Mucosa of gallbladder (tissue), 1 donor: ENCODE data around the gene SPEN. TPM values are rescaled to one million over a fixed set of nuclear protein-coding genes. Genes with fewer than 3 reads are reported as not detected.

Experiments used
- DNase-seq: peaks from one replicate; pipeline ENCODE4 v3.0.0-alpha.2; 2020; ENCODE audit warnings: low spot score
- total RNA-seq: library from RNA; stranded (reverse); gene quantifications from one replicate; pipeline ENCODE4 v1.2.1, GENCODE V29; 2021
- donor health status: DM: no; HTN: no; CAD: no.

SPEN gene
- total RNA-seq, 1 donor from 2014 or later = 44.5 TPM

- DNase-seq = no peak
Measured at GRCh38 chr1:15946571-15947381, 99.3 kb downstream of the SPEN start.

GRCh38 chr1:15947382-15948090 is 100.0 kb downstream of the SPEN start:
- DNase-seq = no peak

GRCh38 chr1:15948091-15948591 is 100.6 kb downstream of the SPEN start:
- no peak for DNase-seq

DNA sequence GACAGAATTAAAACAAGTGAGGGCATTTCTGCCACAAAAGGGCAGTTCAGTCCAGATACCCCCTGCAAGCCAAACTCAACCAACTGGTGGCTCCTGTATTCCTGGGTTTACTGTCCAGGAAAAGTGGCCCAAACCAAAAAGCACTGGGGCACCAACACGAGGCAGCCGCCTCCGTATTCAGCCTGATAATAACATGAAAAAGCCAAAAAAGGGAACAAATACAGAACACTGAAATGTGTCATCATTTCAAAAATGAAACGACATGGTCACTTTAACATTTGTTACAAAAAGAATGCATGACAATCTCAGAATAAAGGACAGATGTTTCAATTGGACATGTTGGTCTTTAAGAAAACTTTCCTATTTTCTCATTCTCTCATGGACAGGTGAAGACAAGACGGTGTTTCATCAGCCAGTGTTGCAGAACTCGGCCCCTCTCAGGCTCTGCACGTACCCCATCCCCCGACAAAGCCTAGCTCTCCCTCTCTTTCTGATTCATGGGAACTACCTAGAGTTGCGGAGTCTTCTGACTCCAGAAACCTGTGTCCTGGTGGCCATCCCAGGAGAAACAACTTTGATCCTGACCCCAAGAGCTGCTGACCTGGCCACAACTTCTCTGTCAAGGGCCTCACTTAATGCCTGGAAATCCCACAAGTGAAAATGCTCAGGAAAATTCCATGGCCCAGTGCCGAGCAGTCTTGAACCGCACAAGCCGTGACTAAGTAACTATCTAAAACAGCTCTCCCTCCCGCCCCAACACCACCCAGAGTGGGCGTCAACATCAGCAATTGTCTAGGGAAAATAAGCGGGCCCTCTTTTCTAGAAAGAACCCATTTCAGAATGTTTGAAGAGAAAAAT is 101.3 kb downstream of the SPEN start:
- peak; percentile 62 for DNase-seq

DNA sequence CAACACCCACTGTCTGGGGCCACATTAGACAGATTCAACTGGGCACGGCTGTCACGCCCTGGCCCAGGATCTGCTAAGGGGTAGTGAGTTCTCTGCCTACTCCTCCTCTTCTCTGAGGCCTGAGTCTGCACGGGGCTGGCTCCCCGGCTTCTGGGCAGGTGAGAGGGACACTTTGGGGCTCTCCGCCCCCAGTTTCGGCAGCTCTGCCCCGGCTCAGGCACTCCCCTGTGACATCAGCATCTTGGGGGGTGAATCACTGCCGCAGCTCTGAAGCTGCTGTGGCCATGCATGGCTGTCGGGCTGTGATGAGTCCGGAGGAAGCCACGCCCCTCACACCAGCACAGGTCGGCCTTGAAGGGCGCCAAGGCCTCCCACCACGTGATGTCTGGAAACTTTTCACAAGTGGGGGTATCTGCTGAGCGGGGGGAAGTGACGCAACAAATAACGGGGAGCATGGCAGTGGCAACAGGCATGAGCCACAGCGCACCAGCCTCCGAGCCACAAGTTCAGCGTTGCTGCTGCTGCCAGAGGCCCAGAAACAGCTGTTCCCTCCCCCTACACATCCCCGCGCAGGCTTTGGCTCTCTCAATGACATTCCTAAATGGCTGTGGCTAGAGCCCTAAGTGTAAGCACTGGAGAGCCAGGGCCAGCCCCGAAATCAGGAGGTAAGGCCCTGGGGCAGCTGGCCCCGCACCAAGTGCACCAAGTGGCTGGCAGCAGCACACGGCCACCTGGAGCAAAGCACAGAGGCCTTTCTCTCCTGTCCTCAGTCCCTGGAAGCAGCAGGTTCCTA is 102.1 kb downstream of the SPEN start:
- peak; percentile 86 for DNase-seq

- no peak for DNase-seq
Measured at GRCh38 chr1:15950302-15950701, 102.8 kb downstream of the SPEN start.

DNA sequence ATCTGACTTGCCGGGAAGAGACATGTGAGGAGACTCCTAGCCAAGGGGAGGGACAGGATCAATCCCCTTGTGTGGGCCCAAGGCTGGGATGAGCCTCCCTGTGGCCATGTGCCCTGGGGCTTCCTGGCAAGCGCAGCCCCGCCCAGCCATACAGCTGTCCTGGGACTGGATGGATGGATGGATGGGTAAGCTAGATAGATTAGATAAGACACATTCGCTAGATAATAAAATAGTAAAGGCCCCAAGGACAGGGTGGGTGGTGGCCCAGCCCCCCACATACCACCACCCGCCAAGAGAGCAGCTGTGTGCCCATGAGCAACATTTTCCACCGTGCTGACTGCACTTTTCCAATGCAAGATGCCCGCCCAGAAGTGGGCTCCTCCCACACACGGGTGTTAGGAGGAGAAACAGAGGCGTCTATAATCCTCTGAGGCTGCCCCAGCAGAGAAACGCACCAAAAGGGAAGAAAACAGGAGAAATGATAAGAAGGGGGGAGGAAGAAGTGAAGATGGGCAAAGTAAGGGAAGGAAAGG is 103.3 kb downstream of the SPEN start:
- no peak for DNase-seq

DNA sequence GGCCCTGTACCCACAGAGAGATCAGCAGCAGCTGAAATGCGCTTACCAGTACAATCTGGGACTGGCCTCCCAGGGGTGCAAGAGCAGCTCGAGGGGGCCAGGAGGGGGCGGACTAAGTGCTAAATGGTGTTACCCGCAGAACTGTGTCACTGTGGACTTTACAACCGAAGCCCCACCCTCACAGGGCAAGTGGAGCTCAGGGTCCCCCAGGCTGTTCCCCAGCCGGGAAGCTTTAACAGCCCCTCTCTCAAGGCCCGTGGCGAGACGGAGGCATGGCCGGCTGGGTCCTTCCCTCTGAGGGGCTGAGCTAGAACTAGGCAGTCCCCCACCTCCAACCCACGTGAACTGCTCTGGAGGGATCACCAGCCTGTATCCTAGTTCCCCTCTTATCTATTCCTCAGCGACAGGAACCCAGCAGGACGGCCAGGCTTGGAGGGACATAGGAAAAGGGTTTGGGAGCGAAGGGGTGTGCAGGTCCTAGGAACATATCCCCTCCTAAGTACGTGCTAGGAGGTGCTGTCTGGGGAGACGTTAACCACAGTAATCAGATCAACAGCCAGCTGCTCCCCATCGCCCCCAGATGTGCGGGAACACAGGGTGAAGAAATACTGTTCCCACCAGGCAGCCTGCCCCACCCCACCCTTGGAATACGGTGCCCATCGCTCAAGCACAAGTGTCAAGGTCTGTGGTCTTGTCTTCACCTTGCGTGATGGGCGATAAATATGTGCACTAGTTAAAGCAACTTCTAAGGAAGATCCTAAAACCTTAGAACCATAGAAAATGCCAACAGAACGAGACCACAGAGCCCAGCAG is 104.0 kb downstream of the SPEN start:
- no peak for DNase-seq

- no peak for DNase-seq
Measured at GRCh38 chr1:15952317-15953258, 105.1 kb downstream of the SPEN start.

GRCh38 chr1:15953294-15953771 is 105.8 kb downstream of the SPEN start:
- no peak for DNase-seq

- no peak for DNase-seq
Measured at GRCh38 chr1:15953791-15954241, 106.3 kb downstream of the SPEN start.

DNA sequence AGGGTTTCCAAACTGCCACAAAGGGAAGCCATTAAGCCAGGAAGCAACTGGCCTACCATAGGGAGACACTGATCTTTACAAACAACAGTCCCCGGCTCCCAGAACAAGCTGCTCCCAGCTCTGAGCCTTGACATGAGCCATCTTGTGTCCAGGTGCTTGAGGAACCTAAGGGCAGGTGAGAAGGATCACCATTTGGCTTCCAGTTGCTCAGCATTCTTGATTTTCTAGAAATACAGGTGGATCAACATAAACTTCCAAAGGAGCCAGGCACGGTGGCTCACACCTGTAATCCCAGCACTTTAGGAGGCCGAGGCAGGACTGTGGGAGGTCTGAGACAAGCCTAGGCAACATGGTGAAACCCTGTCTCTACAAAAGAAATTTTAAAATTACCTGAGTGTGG is 106.8 kb downstream of the SPEN start:
- DNase-seq = no peak

DNA sequence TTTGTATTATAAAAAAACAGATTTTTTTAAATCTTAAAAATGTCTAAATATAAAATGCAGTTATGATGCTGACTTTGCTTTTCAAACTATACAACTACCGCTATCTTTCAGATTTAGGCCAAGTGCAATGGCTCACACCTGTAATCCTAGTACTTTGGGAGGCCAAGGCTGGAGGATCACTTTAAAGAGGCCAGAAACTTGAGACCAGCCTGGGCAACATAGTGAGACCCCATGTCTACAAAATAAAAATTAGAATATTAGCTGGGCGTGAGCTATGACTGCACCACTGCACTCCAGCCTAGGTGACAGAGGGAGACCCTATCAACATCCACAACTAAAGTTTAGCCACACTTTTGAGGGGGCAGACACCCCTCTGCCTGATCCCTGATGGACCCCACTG is 108.0 kb downstream of the SPEN start:
- DNase-seq = no peak

DNA sequence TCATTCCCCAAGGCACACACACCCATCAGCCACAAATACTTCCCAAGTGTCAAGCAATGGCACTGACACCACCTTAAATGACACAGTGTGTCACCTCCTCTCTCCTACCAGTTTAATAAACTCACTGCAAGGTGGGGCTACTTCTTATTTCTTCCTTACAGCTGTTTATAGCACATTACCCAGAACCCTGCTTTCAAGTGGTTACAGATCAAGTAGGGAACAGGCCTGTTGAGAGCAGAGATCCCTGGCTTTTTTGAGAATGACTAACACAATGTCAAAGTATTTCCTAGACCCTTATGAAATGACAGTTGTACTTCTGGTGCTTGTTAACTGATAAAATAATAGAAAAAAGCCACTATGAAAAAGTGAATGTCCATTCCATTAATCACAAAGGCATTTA is 108.6 kb downstream of the SPEN start:
- DNase-seq = no peak

- no peak for DNase-seq
Measured at GRCh38 chr1:15957221-15958095, 110.0 kb downstream of the SPEN start.

GRCh38 chr1:15958111-15958510 is 110.6 kb downstream of the SPEN start:
- no peak for DNase-seq

DNA sequence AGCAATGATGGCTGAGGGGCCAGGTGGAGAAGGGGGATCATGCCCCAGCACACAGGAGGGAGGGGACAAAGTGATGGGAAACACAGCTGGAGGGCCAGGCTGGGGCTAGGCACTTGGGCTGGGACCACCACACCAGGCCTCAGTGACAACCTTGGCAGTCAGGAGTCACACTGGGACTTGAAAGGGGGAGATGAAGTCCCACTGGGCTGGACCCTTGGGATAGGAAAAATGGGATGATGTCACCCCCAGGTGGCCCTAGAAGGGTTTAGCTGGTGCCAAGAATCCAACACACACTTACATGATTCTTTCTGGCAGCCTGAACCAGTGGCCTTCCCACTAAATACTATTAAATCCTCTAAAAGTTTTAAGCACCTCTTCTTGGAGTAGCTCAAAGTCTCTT is 111.3 kb downstream of the SPEN start:
- no peak for DNase-seq

- no peak for DNase-seq
Measured at GRCh38 chr1:15959424-15959823, 111.9 kb downstream of the SPEN start.
